Activated CD4-positive, alpha-beta memory T cell treated with anti-CD3 and anti-CD28 coated beads, Interleukin-2, amount 10 ng/mL, durations not matched to agents 7 days and 5 days (primary cell): Measurements from ENCODE around the gene MINPP1. TPM values are rescaled to one million over a fixed set of nuclear protein-coding genes. Genes with fewer than 3 reads are reported as not detected.
"Not testable (repeated sequence)": the region's sequence is repeated elsewhere in the genome, so short reads cannot be mapped to it uniquely, and the experiment has no call there.

Experiments used
- CTCF ChIA-PET: fragments of 350-600 bp; sonication (Branson Sonifier 250); formaldehyde crosslinking; loops from one replicate; lab custom pipeline; 2021; ENCODE audit warnings: antibody characterized with exemption, inconsistent platforms; lab: Charles Lee
- POLR2A ChIA-PET: fragments of 350-600 bp; sonication (Branson Sonifier 250); formaldehyde crosslinking; loops from one replicate; lab custom pipeline; 2021; ENCODE audit warnings: antibody characterized with exemption; lab: Charles Lee
- DNase-seq: peaks from one replicate; pipeline ENCODE4 v3.0.0-alpha.2; 2020
- H3K27ac Mint-ChIP-seq: one replicate; pipeline ENCODE4 v1.8.0; 2021; ENCODE audit warnings: mild to moderate bottlenecking, mixed read lengths
- H3K27me3 Mint-ChIP-seq: one replicate; pipeline ENCODE4 v1.8.0; 2021; ENCODE audit warnings: mixed read lengths
- H3K36me3 Mint-ChIP-seq: one replicate; pipeline ENCODE4 v1.8.0; 2021; ENCODE audit warnings: low read depth, mixed read lengths
- H3K4me1 Mint-ChIP-seq: one replicate; pipeline ENCODE4 v1.8.0; 2021; ENCODE audit warnings: mixed read lengths
- H3K4me3 Mint-ChIP-seq: one replicate; pipeline ENCODE4 v1.8.0; 2021; ENCODE audit warnings: mild to moderate bottlenecking, mixed read lengths
- H3K9me3 Mint-ChIP-seq: one replicate; pipeline ENCODE4 v1.8.0; 2021; ENCODE audit warnings: mixed read lengths
- total RNA-seq, 2 experiments: library from RNA; stranded (reverse); gene quantifications; one replicate each; pipeline ENCODE4 v1.2.3, GENCODE V29; 2021

Gene MINPP1, protein sequence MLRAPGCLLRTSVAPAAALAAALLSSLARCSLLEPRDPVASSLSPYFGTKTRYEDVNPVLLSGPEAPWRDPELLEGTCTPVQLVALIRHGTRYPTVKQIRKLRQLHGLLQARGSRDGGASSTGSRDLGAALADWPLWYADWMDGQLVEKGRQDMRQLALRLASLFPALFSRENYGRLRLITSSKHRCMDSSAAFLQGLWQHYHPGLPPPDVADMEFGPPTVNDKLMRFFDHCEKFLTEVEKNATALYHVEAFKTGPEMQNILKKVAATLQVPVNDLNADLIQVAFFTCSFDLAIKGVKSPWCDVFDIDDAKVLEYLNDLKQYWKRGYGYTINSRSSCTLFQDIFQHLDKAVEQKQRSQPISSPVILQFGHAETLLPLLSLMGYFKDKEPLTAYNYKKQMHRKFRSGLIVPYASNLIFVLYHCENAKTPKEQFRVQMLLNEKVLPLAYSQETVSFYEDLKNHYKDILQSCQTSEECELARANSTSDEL
- total RNA-seq = 10 to 100 TPM; 11.0 to 11.4 TPM

DNA sequence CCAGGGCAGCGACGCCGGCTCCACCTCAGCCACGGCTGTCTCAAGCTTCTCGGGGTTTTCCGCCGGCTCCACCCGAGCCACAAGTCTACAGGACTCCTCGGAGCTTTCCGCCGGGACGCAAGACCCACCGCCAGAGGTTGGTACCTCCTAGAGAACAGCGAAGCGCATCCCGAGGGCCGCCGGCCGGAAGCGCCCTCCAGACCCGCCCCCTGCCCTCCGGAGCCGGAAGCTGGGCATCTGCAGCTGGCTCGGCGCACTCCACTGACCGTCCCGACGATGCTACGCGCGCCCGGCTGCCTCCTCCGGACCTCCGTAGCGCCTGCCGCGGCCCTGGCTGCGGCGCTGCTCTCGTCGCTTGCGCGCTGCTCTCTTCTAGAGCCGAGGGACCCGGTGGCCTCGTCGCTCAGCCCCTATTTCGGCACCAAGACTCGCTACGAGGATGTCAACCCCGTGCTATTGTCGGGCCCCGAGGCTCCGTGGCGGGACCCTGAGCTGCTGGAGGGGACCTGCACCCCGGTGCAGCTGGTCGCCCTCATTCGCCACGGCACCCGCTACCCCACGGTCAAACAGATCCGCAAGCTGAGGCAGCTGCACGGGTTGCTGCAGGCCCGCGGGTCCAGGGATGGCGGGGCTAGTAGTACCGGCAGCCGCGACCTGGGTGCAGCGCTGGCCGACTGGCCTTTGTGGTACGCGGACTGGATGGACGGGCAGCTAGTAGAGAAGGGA, at the start of gene MINPP1:
MINPP1 (plus strand) TSS at position 254 of the 726 bp plus-strand sequence; CDS start at position 277, 23 bp downstream.
- Mint-ChIP-seq H3K27ac (peak within 1 kb of the TSS; percentile 38), H3K9me3 (no peaks in the 10 kb centered on the region), H3K27me3 (peaks cover 7% of the 10 kb centered on the region), H3K36me3 (peaks cover 9% of the 10 kb centered on the region), H3K4me3 (peak within 1 kb of the TSS; percentile 78), H3K4me1 (peaks cover 31% of the 10 kb centered on the region)
- CTCF ChIA-PET = interaction anchor here (0.5 to 1.7 kb wide), 9 partner anchors 12 to 969 kb away, joined by 3 to 8 read pairs (median 4); no protein-coding TSS in a partner anchor
- DNase-seq = peak; percentile 72
- POLR2A ChIA-PET = interaction anchor here (0.7 to 1.5 kb wide), 2 partner anchors 14 to 534 kb away, joined by 4 to 6 read pairs; no protein-coding TSS in a partner anchor

DNA sequence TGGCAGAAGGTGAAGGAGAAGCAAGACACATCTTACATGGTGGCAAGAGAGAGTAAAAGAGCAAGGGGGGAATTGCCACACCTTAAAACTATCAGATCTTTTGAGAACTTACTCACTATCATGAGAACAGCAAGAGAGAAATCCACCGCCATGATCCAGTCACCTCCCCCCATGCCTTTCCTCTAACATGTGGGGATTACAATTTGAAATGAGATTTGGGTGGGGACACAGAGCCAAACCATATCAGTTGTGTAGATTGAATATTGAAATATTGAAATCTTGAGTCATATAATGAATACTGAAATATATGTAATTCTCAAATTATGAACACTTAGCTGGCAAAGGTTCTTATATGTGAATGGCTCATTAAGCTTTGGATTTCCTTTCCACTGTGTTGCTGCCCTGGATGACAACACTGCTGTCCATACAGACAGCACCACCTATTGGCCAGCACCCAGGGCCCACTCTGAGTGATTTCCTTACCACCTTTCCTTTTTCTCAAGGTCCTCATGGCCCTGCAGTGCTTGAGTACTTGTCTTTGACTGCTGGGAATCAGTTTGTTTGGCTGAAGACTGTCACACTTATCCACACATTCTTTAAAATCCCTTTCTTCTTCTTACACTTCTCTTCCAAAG, 48.0 kb upstream of the MINPP1 start:
- H3K9me3 Mint-ChIP-seq, CTCF ChIA-PET, H3K4me3 Mint-ChIP-seq, H3K27ac Mint-ChIP-seq, DNase-seq, H3K4me1 Mint-ChIP-seq, H3K27me3 Mint-ChIP-seq, H3K36me3 Mint-ChIP-seq, POLR2A ChIA-PET: not testable (repeated sequence)

DNA sequence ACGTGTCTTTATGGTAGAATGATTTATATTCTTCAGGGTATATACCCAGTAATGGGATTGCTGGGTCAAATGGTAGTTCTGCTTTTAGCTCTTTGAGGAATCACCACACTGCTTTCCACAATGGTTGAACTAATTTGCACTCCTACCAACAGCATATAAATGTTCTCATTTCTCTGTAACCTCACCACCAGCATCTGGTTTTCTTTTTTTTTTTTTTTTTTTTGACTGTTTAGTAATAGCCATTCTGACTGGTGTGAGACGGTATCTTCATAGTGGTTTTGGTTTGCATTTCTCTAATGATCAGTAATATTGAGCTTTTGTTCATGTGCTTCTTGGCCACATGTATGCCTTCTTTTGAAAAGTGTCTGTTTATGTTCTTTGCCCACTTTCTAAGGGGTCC, 42.9 kb upstream of the MINPP1 start:
- DNase-seq, CTCF ChIA-PET, H3K36me3 Mint-ChIP-seq, POLR2A ChIA-PET, H3K27me3 Mint-ChIP-seq, H3K9me3 Mint-ChIP-seq, H3K4me1 Mint-ChIP-seq, H3K4me3 Mint-ChIP-seq, H3K27ac Mint-ChIP-seq: not testable (repeated sequence)

DNA sequence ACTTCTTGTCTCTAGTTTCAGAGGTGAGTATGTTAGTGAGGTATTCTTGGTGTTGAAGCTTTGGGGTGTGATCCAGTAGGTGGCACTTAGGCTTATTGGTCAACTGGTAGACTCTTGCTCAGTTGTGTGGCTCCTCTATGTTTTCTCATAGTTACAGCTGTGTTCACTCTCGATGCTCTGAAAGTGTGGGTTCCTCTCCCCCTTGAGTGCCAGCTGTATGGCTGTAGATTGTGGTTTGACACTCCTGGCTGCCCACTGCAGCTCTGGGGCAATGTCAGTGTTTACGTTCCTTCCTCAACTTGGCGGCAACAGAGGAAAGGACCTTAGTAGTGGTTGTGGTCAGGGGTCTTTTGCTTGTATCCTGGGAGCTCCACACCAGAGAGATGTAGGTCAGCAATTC, 37.8 kb upstream of the MINPP1 start:
- CTCF ChIA-PET, H3K36me3 Mint-ChIP-seq, H3K4me3 Mint-ChIP-seq, POLR2A ChIA-PET, H3K4me1 Mint-ChIP-seq, H3K27ac Mint-ChIP-seq, DNase-seq, H3K9me3 Mint-ChIP-seq, H3K27me3 Mint-ChIP-seq: not testable (repeated sequence)

DNA sequence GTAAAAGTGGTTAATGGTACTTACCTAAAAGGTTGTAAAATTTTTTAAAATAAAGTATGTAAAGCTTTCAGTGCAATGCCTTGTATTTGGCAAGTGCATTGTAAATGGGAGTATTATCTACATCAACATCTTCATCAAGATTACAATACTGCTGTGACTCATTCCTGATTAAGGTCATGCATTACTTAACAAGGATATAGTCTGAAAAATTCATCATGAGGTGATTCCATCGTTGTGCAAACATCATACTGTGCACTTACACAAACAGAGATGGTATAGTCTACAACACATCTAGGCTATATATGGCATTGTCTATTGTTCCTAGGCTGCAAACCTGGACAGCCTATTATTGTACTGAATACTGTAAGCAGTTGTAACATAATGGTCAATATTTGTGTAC, 16.0 kb upstream of the MINPP1 start:
- H3K9me3 Mint-ChIP-seq, H3K27me3 Mint-ChIP-seq, H3K4me1 Mint-ChIP-seq, CTCF ChIA-PET, H3K27ac Mint-ChIP-seq, H3K36me3 Mint-ChIP-seq, H3K4me3 Mint-ChIP-seq, DNase-seq, POLR2A ChIA-PET: not testable (repeated sequence)

DNA sequence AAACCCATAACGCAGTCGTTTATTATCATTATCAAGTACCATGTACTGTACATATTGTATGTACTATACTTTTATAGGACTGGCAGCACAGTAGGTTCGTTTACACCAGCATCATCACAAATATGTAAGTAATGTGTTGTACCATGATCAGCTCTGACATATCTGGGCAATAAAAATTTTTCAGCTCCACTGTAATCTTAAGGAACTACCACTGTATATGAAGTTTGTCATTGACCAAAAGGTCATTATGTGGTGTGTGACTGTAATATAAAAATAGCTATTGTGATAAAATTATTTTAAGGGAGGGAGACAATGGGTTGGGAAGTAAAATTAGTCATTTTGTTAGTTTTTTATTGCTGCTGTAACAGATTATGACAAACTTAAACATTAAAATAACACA, 14.4 kb upstream of the MINPP1 start:
- CTCF ChIA-PET, H3K36me3 Mint-ChIP-seq, H3K27me3 Mint-ChIP-seq, DNase-seq, H3K4me3 Mint-ChIP-seq, H3K4me1 Mint-ChIP-seq, POLR2A ChIA-PET, H3K27ac Mint-ChIP-seq, H3K9me3 Mint-ChIP-seq: not testable (repeated sequence)

DNA sequence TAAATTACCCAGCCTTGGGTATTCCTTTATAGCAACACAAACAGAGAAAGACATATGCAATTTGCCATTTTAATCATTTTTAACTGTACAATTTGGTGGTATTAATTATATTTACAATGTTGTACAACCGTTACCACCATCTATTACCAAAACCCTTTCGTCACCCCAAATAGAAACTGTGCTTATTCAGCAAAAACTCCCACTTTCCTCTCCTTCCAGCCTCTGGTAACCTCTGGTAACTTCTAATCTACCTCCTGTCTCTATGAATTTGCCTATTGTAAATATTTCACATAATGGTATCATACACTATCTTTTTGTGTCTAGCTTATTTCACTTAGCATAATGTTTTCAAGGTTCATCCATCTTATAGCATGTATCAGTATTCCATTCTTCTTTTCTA, 12.2 kb upstream of the MINPP1 start:
- DNase-seq, H3K27me3 Mint-ChIP-seq, H3K4me3 Mint-ChIP-seq, POLR2A ChIA-PET, H3K9me3 Mint-ChIP-seq, H3K27ac Mint-ChIP-seq, H3K36me3 Mint-ChIP-seq, CTCF ChIA-PET, H3K4me1 Mint-ChIP-seq: not testable (repeated sequence)

DNA sequence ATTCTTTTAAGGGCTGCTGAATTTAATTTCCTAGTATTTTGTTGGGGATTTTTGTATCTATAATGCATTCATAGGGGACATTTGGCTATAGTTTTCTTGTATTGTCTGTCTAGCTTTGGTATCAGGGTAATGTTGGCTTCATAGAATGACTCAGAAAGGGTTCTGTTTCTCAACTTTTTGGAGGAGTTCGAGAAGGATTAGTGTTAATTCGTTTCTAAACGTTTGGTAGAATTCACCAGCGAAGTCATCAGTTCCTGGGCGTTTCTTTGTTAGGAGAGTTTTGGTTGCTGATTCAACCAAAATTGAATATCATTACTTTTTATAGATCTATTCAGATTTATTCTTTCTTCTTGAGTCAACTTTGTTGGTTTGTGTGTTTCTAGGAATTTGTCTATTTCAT, 9.2 kb upstream of the MINPP1 start:
- peaks cover 11% of the 10 kb centered on the region for H3K27me3 Mint-ChIP-seq
- H3K9me3 Mint-ChIP-seq, POLR2A ChIA-PET, CTCF ChIA-PET, DNase-seq, H3K36me3 Mint-ChIP-seq, H3K27ac Mint-ChIP-seq, H3K4me1 Mint-ChIP-seq, H3K4me3 Mint-ChIP-seq: not testable (repeated sequence)

DNA sequence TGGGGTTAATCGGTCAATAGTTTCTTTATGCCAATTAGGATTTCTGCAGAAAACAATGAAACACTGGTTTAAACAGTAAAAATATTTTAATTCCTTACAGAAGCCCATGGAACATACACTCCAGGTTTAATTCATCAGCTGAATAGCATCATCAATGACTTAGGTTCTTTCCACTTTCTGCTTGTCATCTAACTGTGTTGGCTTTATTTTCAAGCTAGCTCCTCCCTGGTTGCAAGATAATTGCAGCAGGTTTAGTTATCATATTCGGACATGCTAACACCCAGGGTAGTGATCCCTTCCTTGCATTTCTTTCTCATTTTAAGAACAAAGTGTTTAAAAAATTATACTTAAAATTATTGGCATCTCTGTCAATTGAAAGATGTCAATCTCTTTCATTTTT, 7.3 kb upstream of the MINPP1 start:
- POLR2A ChIA-PET, H3K4me1 Mint-ChIP-seq, H3K36me3 Mint-ChIP-seq, DNase-seq, CTCF ChIA-PET, H3K9me3 Mint-ChIP-seq, H3K27ac Mint-ChIP-seq, H3K4me3 Mint-ChIP-seq: not testable (repeated sequence)
- peaks cover 18% of the 10 kb centered on the region for H3K27me3 Mint-ChIP-seq

DNA sequence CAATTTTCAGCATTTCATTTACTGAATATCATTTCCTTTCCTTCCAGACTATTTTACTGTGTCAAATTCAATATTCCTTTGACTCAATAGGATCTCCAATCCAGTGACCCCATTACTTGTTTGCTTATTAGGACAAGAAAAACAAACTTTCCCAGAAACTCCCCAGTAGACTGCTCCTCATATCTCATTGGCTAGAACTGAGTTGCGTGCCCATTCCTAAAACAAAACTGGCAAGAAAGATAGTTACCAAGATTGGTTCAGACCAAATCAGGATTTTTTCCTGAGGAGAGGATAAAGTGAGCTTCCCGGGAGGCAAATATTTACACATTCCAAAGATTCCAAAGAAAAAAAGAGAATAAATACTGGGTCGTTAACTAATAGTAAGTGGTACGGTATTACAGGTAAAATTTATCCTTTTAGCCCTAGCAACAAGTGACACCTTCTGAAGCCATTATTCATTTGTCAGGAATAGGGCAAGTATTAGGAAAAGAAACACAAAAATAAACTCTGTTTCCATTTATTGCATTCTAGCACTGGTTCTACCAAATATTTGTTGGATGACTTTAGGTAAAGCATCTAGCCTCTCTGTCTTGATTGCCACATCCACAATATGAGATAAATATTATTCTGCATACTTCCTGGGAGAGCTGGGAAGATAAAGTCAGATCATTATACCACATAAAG, 6.4 kb upstream of the MINPP1 start:
- DNase-seq, POLR2A ChIA-PET, H3K27ac Mint-ChIP-seq, CTCF ChIA-PET, H3K9me3 Mint-ChIP-seq, H3K36me3 Mint-ChIP-seq, H3K4me1 Mint-ChIP-seq, H3K4me3 Mint-ChIP-seq: not testable (repeated sequence)
- H3K27me3 Mint-ChIP-seq = peaks cover 18% of the 10 kb centered on the region

DNA sequence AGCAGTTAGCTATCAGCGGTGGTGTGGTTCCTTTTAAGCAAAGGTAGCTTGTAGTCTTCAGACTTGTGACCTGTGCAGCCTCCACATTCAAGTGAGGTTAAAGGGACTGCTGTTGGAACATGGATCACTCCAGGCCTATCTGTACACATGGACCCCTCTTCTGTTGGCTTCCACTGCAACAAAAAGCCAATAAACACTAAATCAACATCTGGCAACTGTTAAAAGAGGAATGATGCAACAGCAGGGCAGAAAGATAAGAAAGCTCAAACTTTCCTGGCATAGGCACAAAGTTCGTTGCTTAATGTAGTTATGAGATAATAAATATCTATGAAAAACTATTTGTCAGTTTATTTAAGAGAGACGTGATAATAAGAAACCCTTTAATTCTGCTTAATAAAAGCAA, 4.0 kb upstream of the MINPP1 start:
- H3K27ac Mint-ChIP-seq = no peak overlapping the region
- DNase-seq = no peak
- POLR2A ChIA-PET = no interaction called here
- peaks cover 10% of the 10 kb centered on the region for H3K4me1 Mint-ChIP-seq
- H3K36me3 Mint-ChIP-seq = no peaks in the 10 kb centered on the region
- peaks cover 18% of the 10 kb centered on the region for H3K27me3 Mint-ChIP-seq
- CTCF ChIA-PET = no interaction called here
- H3K9me3 Mint-ChIP-seq = no peaks in the 10 kb centered on the region
- no peak overlapping the region for H3K4me3 Mint-ChIP-seq

DNA sequence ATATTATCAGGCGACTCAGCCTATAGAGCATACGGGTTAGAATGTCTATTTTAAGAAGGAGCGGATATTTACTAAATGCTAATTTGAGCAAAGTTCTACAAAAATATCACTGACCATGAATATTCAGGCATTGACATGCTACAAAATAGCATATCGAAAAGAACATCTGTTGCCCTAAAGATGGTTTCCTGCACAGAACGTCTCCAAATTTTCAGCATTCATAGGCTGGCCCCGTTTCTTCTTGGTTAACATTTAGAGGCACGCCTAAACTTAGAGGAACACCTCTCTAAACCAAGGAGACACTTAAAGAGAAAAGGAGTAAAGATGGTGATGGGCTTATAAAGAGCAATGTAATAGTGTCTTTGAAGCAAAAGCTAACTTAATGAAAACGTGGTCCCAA, 1.3 kb upstream of the MINPP1 start:
- no peak for DNase-seq
- peaks cover 26% of the 10 kb centered on the region for H3K4me1 Mint-ChIP-seq
- H3K9me3 Mint-ChIP-seq = no peaks in the 10 kb centered on the region
- CTCF ChIA-PET = interaction anchor here (1.7 kb wide), 1 partner anchor 30 kb away, joined by 8 read pairs; no protein-coding TSS in a partner anchor
- no peaks in the 10 kb centered on the region for H3K36me3 Mint-ChIP-seq
- H3K27me3 Mint-ChIP-seq = peaks cover 9% of the 10 kb centered on the region
- POLR2A ChIA-PET = no interaction called here
- no peak overlapping the region for H3K27ac Mint-ChIP-seq
- peak overlapping the region; percentile 78 for H3K4me3 Mint-ChIP-seq
